DMS 273 (cell line): Measurements from ENCODE around the gene TOX2.

Experiments used
- DNase-seq: peaks from one replicate; lab custom pipeline; 2025; ENCODE audit not compliant: unreplicated experiment; lab: John Stamatoyannopoulos, UW

Gene TOX2

GRCh38 chr20:44092551-44093248, 178.0 kb downstream of the TOX2 start:
- peak; percentile 69 for DNase-seq

GRCh38 chr20:44093249-44093582, 178.6 kb downstream of the TOX2 start:
- DNase-seq: no peak

- no peak for DNase-seq
These were observed 181.2 kb downstream of the TOX2 start for GRCh38 chr20:44095831-44096230.

- no peak for DNase-seq
These were observed 183.0 kb downstream of the TOX2 start for GRCh38 chr20:44097521-44098255.

- DNase-seq: no peak
These were observed 183.6 kb downstream of the TOX2 start for GRCh38 chr20:44098256-44098630.

- no peak for DNase-seq
These were observed 184.0 kb downstream of the TOX2 start for GRCh38 chr20:44098657-44099056.

- DNase-seq: no peak
These were observed 185.2 kb downstream of the TOX2 start for GRCh38 chr20:44099832-44100231.

GRCh38 chr20:44102582-44102981, 187.9 kb downstream of the TOX2 start:
- DNase-seq: no peak

- DNase-seq: peak; percentile 89
These were observed 190.3 kb downstream of the TOX2 start for GRCh38 chr20:44104798-44105517.

- no peak for DNase-seq
These were observed 192.0 kb downstream of the TOX2 start for GRCh38 chr20:44106615-44107014.

- DNase-seq: no peak
These were observed 195.3 kb downstream of the TOX2 start for GRCh38 chr20:44109951-44110361.

- DNase-seq: no peak
These were observed 196.3 kb downstream of the TOX2 start for GRCh38 chr20:44110816-44111568.

- peak; percentile 47 for DNase-seq
These were observed 197.2 kb downstream of the TOX2 start for GRCh38 chr20:44111712-44112335.

GRCh38 chr20:44112456-44112855, 197.8 kb downstream of the TOX2 start:
- no peak for DNase-seq

GRCh38 chr20:44112889-44113617, 198.4 kb downstream of the TOX2 start:
- no peak for DNase-seq

- DNase-seq: no peak
These were observed 199.1 kb downstream of the TOX2 start for GRCh38 chr20:44113618-44114376.

GRCh38 chr20:44115181-44115580, 200.5 kb downstream of the TOX2 start:
- DNase-seq: no peak

GRCh38 chr20:44115762-44116644, 201.4 kb downstream of the TOX2 start:
- no peak for DNase-seq
